Measurements from ENCODE around the gene SARDH. TPM values are rescaled to one million over a fixed set of nuclear protein-coding genes. Genes with fewer than 3 reads are reported as not detected.

SARDH gene
- total RNA-seq, 1 experiment from 2014 or later = 5.6 TPM

GRCh38 chr9:133658442-133659431, 79.4 kb downstream of the SARDH start:
- no TSS peak for BruUV-seq (replicated peaks)

DNA sequence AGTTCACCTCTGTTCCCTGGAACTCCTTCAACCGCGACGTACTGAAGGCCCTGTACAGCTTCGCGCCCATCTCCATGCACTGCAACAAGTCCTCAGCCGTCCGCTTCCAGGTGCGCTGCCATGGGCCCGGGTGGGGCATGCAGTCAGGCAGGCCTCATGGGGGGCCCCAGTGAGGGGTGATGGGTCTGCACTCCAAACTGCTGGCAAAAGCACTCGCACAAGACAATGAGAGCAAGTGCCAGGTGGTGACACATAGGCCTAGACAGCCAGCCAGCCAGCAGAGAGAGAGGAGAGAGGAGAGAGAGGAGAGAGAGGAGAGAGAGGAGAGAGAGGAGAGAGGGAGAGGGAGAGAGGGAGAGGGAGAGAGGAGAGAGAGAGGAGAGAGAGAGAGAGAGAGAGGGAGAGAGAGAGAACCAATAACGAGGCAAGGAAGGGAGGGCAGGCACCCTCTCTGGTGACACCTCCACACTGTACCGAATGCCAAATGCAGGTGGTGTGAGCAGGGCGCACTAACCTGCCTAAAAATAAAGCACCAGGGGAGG, 81.0 kb downstream of the SARDH start:
- TF ChIP-seq FOSL1 (IDR thresholded peaks at IDR 0.05; ENCODE audit: low read depth) (no peak), EZH2phosphoT487 (IDR thresholded peaks at IDR 0.05; ENCODE audit: borderline replicate concordance) (no peak), EGR1 (IDR thresholded peaks at IDR 0.05; ENCODE audit: low read depth) (no peak), SIN3A (IDR thresholded peaks at IDR 0.05; ENCODE audit: low read depth) (no peak), CEBPB (IDR thresholded peaks at IDR 0.05; ENCODE audit: low read depth) (no peak), SP1 (IDR thresholded peaks at IDR 0.05; ENCODE audit: low read depth) (no peak), ZNF274 (IDR thresholded peaks at IDR 0.05; ENCODE audit: low read depth, low read length) (no peak), TCF7L2 (IDR thresholded peaks at IDR 0.05; ENCODE audit: borderline replicate concordance, extremely low read depth, insufficient read depth, insufficient read length) (no peak), YY1 (IDR thresholded peaks at IDR 0.05; ENCODE audit: extremely low read depth, insufficient replicate concordance, low read depth, low read length) (no peak), POLR2A (IDR thresholded peaks at IDR 0.05; ENCODE audit: borderline replicate concordance, extremely low read depth, insufficient read depth, insufficient read length) (no peak)
- TF ChIP-seq, protein P1, sequence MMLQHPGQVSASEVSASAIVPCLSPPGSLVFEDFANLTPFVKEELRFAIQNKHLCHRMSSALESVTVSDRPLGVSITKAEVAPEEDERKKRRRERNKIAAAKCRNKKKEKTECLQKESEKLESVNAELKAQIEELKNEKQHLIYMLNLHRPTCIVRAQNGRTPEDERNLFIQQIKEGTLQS (IDR thresholded peaks at IDR 0.05) = no peak
- TF ChIP-seq, protein P2, sequence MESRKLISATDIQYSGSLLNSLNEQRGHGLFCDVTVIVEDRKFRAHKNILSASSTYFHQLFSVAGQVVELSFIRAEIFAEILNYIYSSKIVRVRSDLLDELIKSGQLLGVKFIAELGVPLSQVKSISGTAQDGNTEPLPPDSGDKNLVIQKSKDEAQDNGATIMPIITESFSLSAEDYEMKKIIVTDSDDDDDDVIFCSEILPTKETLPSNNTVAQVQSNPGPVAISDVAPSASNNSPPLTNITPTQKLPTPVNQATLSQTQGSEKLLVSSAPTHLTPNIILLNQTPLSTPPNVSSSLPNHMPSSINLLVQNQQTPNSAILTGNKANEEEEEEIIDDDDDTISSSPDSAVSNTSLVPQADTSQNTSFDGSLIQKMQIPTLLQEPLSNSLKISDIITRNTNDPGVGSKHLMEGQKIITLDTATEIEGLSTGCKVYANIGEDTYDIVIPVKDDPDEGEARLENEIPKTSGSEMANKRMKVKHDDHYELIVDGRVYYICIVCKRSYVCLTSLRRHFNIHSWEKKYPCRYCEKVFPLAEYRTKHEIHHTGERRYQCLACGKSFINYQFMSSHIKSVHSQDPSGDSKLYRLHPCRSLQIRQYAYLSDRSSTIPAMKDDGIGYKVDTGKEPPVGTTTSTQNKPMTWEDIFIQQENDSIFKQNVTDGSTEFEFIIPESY (IDR thresholded peaks at IDR 0.05; ENCODE audit: extremely low read depth, insufficient replicate concordance, low read length) = no peak
- Histone ChIP-seq H3K4me3 (replicated peaks in 1 of 2; ENCODE audit: low read depth in 1 of 2, low read length in 2 of 2) (no peak overlapping the region), H4K20me1 (ENCODE audit: insufficient read depth) (no peaks in the 10 kb centered on the region), H3K27ac (ENCODE audit: low read depth, low read length) (no peak overlapping the region), H3K9ac (ENCODE audit: low read length) (no peak overlapping the region), H3K4me2 (ENCODE audit: low read length) (no peak overlapping the region), H3K4me1 (ENCODE audit: control insufficient read depth in 1 of 2, insufficient read depth in 2 of 2, low read length in 2 of 2) (peaks cover 17 to 20% of the 10 kb centered on the region in 2 experiments), H2AFZ (ENCODE audit: low read depth, low read length, poor library complexity, severe bottlenecking) (no peak overlapping the region), H3K9me2 (ENCODE audit: insufficient read depth) (no peaks in the 10 kb centered on the region), H3K9me3 (ENCODE audit: control insufficient read depth in 1 of 2, insufficient read depth in 1 of 2, low read depth in 1 of 2, low read length in 2 of 2) (no peaks in the 10 kb centered on the region), H3K36me3 (ENCODE audit: control insufficient read depth in 1 of 2, insufficient read depth in 2 of 2, low read length in 2 of 2) (no peaks in the 10 kb centered on the region), H3K27me3 (ENCODE audit: insufficient read depth, low read length) (no peaks in the 10 kb centered on the region), H3K79me2 (ENCODE audit: insufficient read depth, low read length) (no peaks in the 10 kb centered on the region)
- intact Hi-C loops (cut with micrococcal nuclease) = no loop called here
- DNase-seq (ENCODE audit: low read depth, low spot score) = no peak
- ATAC-seq = no peak
- BruUV-seq (replicated peaks) = no TSS peak
- ChIA-PET POLR2A (no interaction called here), RAD21 (ENCODE audit: low non-redundant PET in 1 of 2, low total read pairs in 2 of 2, uncharacterized antibody in 2 of 2, unreplicated experiment in 2 of 2) (no interaction called here), CTCF (no interaction called here)

More at GRCh38 chr9:133658442-133659431, 79.4 kb downstream of the SARDH start:
- CTCF ChIA-PET = no interaction called here
- Histone ChIP-seq H2AFZ (ENCODE audit: low read depth, low read length, poor library complexity, severe bottlenecking) (peak overlapping the region; percentile 74), H3K79me2 (ENCODE audit: insufficient read depth, low read length) (no peaks in the 10 kb centered on the region), H3K27me3 (ENCODE audit: insufficient read depth, low read length) (no peaks in the 10 kb centered on the region), H3K4me3 (replicated peaks in 1 of 2; ENCODE audit: low read depth in 1 of 2, low read length in 2 of 2) (peak overlapping the region; percentile 20 to 48), H3K4me1 (ENCODE audit: control insufficient read depth in 1 of 2, insufficient read depth in 2 of 2, low read length in 2 of 2) (peaks cover 17 to 20% of the 10 kb centered on the region in 2 experiments), H3K9me2 (ENCODE audit: insufficient read depth) (no peaks in the 10 kb centered on the region), H3K9ac (ENCODE audit: low read length) (0 out of 2 replicates have a peak overlapping the region, but pooled peaks have one; percentile 7), H4K20me1 (ENCODE audit: insufficient read depth) (no peaks in the 10 kb centered on the region), H3K36me3 (ENCODE audit: control insufficient read depth in 1 of 2, insufficient read depth in 2 of 2, low read length in 2 of 2) (no peaks in the 10 kb centered on the region), H3K9me3 (ENCODE audit: control insufficient read depth in 1 of 2, insufficient read depth in 1 of 2, low read depth in 1 of 2, low read length in 2 of 2) (no peaks in the 10 kb centered on the region), H3K4me2 (ENCODE audit: low read length) (peak overlapping the region; percentile 77), H3K27ac (ENCODE audit: low read depth, low read length) (no peak overlapping the region; the same call in 1 of the 2 replicates)
- ATAC-seq (peak; percentile 95), DNase-seq (ENCODE audit: low read depth, low spot score) (peak; percentile 15)
- RAD21 ChIA-PET (ENCODE audit: low non-redundant PET in 1 of 2, low total read pairs in 2 of 2, uncharacterized antibody in 2 of 2, unreplicated experiment in 2 of 2) = no interaction called here
- TF ChIP-seq CEBPB (IDR thresholded peaks at IDR 0.05; ENCODE audit: low read depth) (no peak), EGR1 (IDR thresholded peaks at IDR 0.05; ENCODE audit: low read depth) (peak; percentile 89)
- TF ChIP-seq, protein P1 (IDR thresholded peaks at IDR 0.05) = no peak
- intact Hi-C loops (cut with micrococcal nuclease) = no loop called here
- POLR2A ChIA-PET = no interaction called here

Data from HCT116 (cell line).